Measurements from ENCODE around the gene TNS1.

- no peak for TF ChIP-seq EZH2 (IDR thresholded peaks at IDR 0.05)
- no peak for TF ChIP-seq CTCF (IDR thresholded peaks at IDR 0.05)
- TF ChIP-seq EZH2phosphoT487 (IDR thresholded peaks at IDR 0.05) = no peak
Observed at GRCh38 chr2:217941339-217941738, 61.5 kb downstream of the TNS1 start.
